ENCODE results near the gene LIPA. TPM values are rescaled to one million over a fixed set of nuclear protein-coding genes. Genes with fewer than 3 reads are reported as not detected.

Gene LIPA
- polyA plus RNA-seq, 4 donors: 68.1 to 227 (median 99.4) TPM

DNA sequence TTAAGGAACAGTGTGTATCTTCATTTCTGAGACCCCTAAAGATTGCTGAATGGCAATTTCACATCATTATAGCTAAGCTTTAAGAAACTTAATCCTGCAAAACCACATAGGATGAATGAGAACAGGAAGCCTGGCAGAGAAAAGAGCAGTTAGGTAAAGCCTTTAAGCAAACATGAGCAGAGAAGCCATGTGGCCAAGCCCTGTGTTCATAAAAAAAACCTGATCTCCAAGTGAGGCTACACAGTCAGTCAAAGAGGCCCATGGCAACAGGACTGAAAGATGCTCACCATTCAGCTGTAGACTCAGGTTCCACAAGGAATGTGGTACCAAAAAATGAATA, 9.3 kb downstream of the LIPA start:
- Histone ChIP-seq H3K27me3 (ENCODE audit: control insufficient read depth in 3 of 3, insufficient read depth in 3 of 3, low read length in 3 of 3) (no peaks in the 10 kb centered on the region), H3K4me1 (ENCODE audit: control insufficient read depth in 3 of 3, insufficient read depth in 2 of 3, low read depth in 1 of 3, low read length in 2 of 3) (peaks cover 2 to 14% (median 5%) of the 10 kb centered on the region in 3 donors), H3K27ac (ENCODE audit: low read depth in 1 of 3, low read length in 2 of 3) (no peak overlapping the region), H3K4me3 (ENCODE audit: low read depth in 1 of 3, low read length in 3 of 3) (no peak overlapping the region), H3K9me3 (ENCODE audit: control insufficient read depth in 2 of 2, insufficient read depth in 1 of 2, low read depth in 1 of 2, low read length in 1 of 2) (no peaks in the 10 kb centered on the region), H3K36me3 (ENCODE audit: control insufficient read depth in 3 of 3, insufficient read depth in 2 of 3, low read depth in 1 of 3, low read length in 3 of 3) (peaks cover 0 to 22% (median 10%) of the 10 kb centered on the region in 3 donors)
- peak in 1 of 2 donors; percentile 14 for DNase-seq
- FAIRE-seq: no peak

DNA sequence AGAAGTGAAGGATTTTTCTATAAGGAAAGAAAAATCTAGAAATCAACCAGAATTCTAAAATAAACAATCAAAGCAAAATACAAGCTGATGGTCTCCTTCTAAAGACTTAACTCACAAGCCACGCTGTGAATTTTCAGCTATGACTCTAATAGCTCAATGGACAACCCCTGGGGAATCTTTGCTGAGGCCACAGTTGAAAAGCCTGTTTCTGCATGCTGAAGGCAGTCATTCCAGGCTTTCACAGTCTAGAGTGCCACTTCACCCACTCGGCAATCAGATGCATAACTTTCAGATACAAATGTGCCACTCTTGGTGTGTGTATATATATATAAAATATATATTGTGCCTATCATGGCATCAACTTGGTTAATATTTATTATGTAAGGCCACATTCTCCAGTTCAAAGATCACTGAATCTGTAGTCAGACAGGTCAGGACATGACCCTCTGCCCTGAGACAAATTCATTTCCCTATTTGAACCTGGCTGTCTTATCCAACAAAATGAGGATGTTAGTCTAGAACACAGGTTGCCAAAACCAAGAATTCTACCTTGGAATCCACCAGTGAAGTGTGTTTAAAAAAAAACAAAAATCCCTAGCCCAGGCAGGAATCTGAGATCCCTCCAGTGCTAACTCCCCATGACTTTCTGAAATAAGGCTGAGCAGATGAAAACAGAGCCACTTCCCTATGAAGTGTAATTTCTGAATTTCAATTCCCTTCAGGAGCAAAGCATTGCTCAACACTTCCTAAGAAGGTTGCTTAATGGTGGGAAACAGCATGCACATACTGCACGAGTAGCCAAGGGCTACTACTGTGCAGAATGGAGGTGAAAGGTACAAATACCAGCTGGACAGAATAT, 9.9 kb downstream of the LIPA start:
- peak in 1 of 2 donors; percentile 77 for DNase-seq
- no peak for FAIRE-seq
- peak overlapping the region in 1 of 3 donors; percentile 71 for H3K27ac ChIP-seq (ENCODE audit: low read depth in 1 of 3, low read length in 2 of 3)

DNA sequence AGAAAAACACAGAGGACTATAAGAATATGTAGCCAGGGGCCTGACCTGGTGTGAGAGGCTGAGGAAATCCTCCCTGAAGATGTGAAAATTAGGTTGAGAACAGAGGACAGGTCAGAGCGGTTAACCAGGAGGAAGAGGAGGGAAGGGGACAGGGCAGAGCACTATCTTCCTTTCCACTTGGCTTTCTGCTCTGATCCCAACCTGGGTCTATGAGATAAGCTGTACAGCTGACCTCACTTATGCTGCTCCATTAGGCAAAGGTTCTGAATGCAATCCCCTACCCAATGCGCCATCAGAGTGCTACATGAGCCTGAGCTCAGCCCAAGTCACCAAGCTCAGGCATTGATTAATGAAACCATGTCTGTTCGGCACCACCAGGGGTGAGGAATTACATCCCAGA, 10.5 kb downstream of the LIPA start:
- peaks cover 2 to 14% (median 5%) of the 10 kb centered on the region in 3 donors for H3K4me1 ChIP-seq (ENCODE audit: control insufficient read depth in 3 of 3, insufficient read depth in 2 of 3, low read depth in 1 of 3, low read length in 2 of 3)
- FAIRE-seq (no peak), DNase-seq (no peak)
- no peaks in the 10 kb centered on the region for H3K9me3 ChIP-seq (ENCODE audit: control insufficient read depth in 2 of 2, insufficient read depth in 1 of 2, low read depth in 1 of 2, low read length in 1 of 2)
- 90 to 97% (median 90%) methylated on average over 3 of the region's 3 CpGs for WGBS, 3 donors
- no peaks in the 10 kb centered on the region for H3K27me3 ChIP-seq (ENCODE audit: control insufficient read depth in 3 of 3, insufficient read depth in 3 of 3, low read length in 3 of 3)
- H3K4me3 ChIP-seq (ENCODE audit: low read depth in 1 of 3, low read length in 3 of 3): no peak overlapping the region
- H3K36me3 ChIP-seq (ENCODE audit: control insufficient read depth in 3 of 3, insufficient read depth in 2 of 3, low read depth in 1 of 3, low read length in 3 of 3): peaks cover 0 to 20% (median 10%) of the 10 kb centered on the region in 3 donors
- peak overlapping the region in 1 of 3 donors; percentile 2 for H3K27ac ChIP-seq (ENCODE audit: low read depth in 1 of 3, low read length in 2 of 3)

More for the DNA sequence above, 9.9 kb downstream of the LIPA start:
- H3K4me3 ChIP-seq (ENCODE audit: low read depth in 1 of 3, low read length in 3 of 3): no peak overlapping the region
- H3K36me3 ChIP-seq (ENCODE audit: control insufficient read depth in 3 of 3, insufficient read depth in 2 of 3, low read depth in 1 of 3, low read length in 3 of 3): peaks cover 0 to 20% (median 10%) of the 10 kb centered on the region in 3 donors
- no peaks in the 10 kb centered on the region for H3K9me3 ChIP-seq (ENCODE audit: control insufficient read depth in 2 of 2, insufficient read depth in 1 of 2, low read depth in 1 of 2, low read length in 1 of 2)
- H3K27me3 ChIP-seq (ENCODE audit: control insufficient read depth in 3 of 3, insufficient read depth in 3 of 3, low read length in 3 of 3): no peaks in the 10 kb centered on the region
- peaks cover 2 to 14% (median 5%) of the 10 kb centered on the region in 3 donors for H3K4me1 ChIP-seq (ENCODE audit: control insufficient read depth in 3 of 3, insufficient read depth in 2 of 3, low read depth in 1 of 3, low read length in 2 of 3)
- 43 to 61% (median 46%) methylated on average over 3 of the region's 3 CpGs for WGBS, 3 donors

DNA sequence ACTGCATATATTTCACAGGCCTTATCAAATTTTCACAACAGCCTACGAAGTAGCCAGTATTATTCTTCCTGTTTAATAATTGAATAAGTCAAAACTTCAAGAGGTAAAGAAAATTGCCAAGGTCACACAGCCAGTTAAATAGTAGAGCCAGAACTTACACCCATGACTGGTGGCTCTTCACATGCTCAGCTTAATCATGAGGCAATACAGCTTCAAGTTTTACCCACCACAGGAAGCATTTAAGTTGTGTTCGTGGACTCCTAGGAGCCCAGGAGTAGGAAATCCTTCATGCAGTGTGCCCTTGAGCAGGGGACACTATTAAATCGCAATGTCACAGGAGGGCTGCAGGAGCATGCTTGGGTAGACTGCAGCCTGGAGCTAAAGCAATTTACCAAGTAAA, 11.1 kb downstream of the LIPA start:
- peaks cover 0 to 21% (median 6%) of the 10 kb centered on the region in 3 donors for H3K36me3 ChIP-seq (ENCODE audit: control insufficient read depth in 3 of 3, insufficient read depth in 2 of 3, low read depth in 1 of 3, low read length in 3 of 3)
- DNase-seq (no peak), FAIRE-seq (no peak)
- H3K4me1 ChIP-seq (ENCODE audit: control insufficient read depth in 3 of 3, insufficient read depth in 2 of 3, low read depth in 1 of 3, low read length in 2 of 3): peaks cover 2 to 14% (median 5%) of the 10 kb centered on the region in 3 donors
- no peaks in the 10 kb centered on the region for H3K9me3 ChIP-seq (ENCODE audit: control insufficient read depth in 2 of 2, insufficient read depth in 1 of 2, low read depth in 1 of 2, low read length in 1 of 2)
- whole genome bisulfite sequencing, 3 donors: 87 to 93% (median 91%) methylated on average over 3 of the region's 3 CpGs
- H3K27me3 ChIP-seq (ENCODE audit: control insufficient read depth in 3 of 3, insufficient read depth in 3 of 3, low read length in 3 of 3): no peaks in the 10 kb centered on the region
- no peak overlapping the region for H3K27ac ChIP-seq (ENCODE audit: low read depth in 1 of 3, low read length in 2 of 3)
- H3K4me3 ChIP-seq (ENCODE audit: low read depth in 1 of 3, low read length in 3 of 3): no peak overlapping the region

GRCh38 chr10:89238956-89239644, 12.5 kb downstream of the LIPA start:
- no peaks in the 10 kb centered on the region for H3K9me3 ChIP-seq (ENCODE audit: control insufficient read depth in 2 of 2, insufficient read depth in 1 of 2, low read depth in 1 of 2, low read length in 1 of 2)
- FAIRE-seq (no peak), DNase-seq (no peak)
- peaks cover 2 to 14% (median 5%) of the 10 kb centered on the region in 3 donors for H3K4me1 ChIP-seq (ENCODE audit: control insufficient read depth in 3 of 3, insufficient read depth in 2 of 3, low read depth in 1 of 3, low read length in 2 of 3)
- H3K27ac ChIP-seq (ENCODE audit: low read depth in 1 of 3, low read length in 2 of 3): no peak overlapping the region
- 78 to 83% (median 80%) methylated on average over 5 of the region's 5 CpGs for WGBS, 3 donors
- H3K27me3 ChIP-seq (ENCODE audit: control insufficient read depth in 3 of 3, insufficient read depth in 3 of 3, low read length in 3 of 3): no peaks in the 10 kb centered on the region
- no peak overlapping the region for H3K4me3 ChIP-seq (ENCODE audit: low read depth in 1 of 3, low read length in 3 of 3)
- H3K36me3 ChIP-seq (ENCODE audit: control insufficient read depth in 3 of 3, insufficient read depth in 2 of 3, low read depth in 1 of 3, low read length in 3 of 3): peaks cover 0 to 32% (median 8%) of the 10 kb centered on the region in 3 donors

DNA sequence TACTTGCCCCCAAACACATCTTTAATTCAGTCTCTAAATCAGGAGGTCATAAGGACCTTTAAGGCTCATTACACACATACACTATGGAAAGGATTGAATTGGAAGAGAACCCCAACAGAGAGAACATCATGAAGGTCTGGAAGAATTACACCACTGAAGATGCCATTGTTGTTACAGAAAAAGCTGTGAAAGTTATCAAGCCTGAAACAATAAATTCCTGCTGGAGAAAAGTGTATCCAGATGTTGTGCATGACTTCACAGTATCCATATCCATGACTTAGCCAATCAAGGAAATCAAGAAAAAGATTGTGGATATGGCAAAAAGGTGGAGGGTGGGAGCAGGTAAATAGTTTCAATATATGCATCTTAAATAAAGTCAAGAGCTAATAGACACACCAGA, 13.7 kb downstream of the LIPA start:
- H3K4me1 ChIP-seq (ENCODE audit: control insufficient read depth in 3 of 3, insufficient read depth in 2 of 3, low read depth in 1 of 3, low read length in 2 of 3): peaks cover 2 to 13% (median 5%) of the 10 kb centered on the region in 3 donors
- FAIRE-seq (no peak), DNase-seq (no peak)
- no peak overlapping the region for H3K27ac ChIP-seq (ENCODE audit: low read depth in 1 of 3, low read length in 2 of 3)
- H3K27me3 ChIP-seq (ENCODE audit: control insufficient read depth in 3 of 3, insufficient read depth in 3 of 3, low read length in 3 of 3): no peaks in the 10 kb centered on the region
- H3K9me3 ChIP-seq (ENCODE audit: control insufficient read depth in 2 of 2, insufficient read depth in 1 of 2, low read depth in 1 of 2, low read length in 1 of 2): no peaks in the 10 kb centered on the region
- no peak overlapping the region for H3K4me3 ChIP-seq (ENCODE audit: low read depth in 1 of 3, low read length in 3 of 3)
- peaks cover 0 to 37% (median 12%) of the 10 kb centered on the region in 3 donors for H3K36me3 ChIP-seq (ENCODE audit: control insufficient read depth in 3 of 3, insufficient read depth in 2 of 3, low read depth in 1 of 3, low read length in 3 of 3)

DNA sequence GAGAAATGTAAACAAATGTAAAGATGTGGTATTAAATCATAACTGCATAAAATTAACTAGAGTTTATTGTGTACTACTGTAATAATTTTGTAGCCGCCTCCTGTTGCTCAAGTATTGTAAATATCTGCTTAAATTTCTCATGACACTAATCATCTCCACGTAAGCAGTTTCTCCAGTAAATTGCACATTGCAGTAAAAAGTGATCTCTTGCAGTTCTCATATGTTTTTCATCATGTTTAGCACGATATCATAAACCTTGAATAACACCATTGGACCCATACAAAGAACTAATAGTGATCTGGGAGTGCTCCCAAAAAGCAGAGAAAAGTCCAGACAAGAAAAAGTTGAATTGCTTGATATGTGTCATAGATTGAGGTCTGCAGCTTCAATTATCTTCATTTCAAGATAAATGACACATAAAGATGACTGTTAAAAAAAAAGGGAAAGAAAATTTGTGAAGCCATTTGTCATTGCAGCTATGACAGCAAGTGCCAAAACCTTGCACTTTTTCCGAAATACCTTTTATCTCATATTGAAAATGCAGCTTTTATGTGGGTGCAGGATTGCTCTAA, 15.3 kb downstream of the LIPA start:
- DNase-seq (no peak), FAIRE-seq (no peak)
- Histone ChIP-seq H3K9me3 (ENCODE audit: control insufficient read depth in 2 of 2, insufficient read depth in 1 of 2, low read depth in 1 of 2, low read length in 1 of 2) (no peaks in the 10 kb centered on the region), H3K36me3 (ENCODE audit: control insufficient read depth in 3 of 3, insufficient read depth in 2 of 3, low read depth in 1 of 3, low read length in 3 of 3) (peaks cover 0 to 43% (median 12%) of the 10 kb centered on the region in 3 donors), H3K4me3 (ENCODE audit: low read depth in 1 of 3, low read length in 3 of 3) (no peak overlapping the region), H3K27ac (ENCODE audit: low read depth in 1 of 3, low read length in 2 of 3) (no peak overlapping the region), H3K27me3 (ENCODE audit: control insufficient read depth in 3 of 3, insufficient read depth in 3 of 3, low read length in 3 of 3) (no peaks in the 10 kb centered on the region), H3K4me1 (ENCODE audit: control insufficient read depth in 3 of 3, insufficient read depth in 2 of 3, low read depth in 1 of 3, low read length in 2 of 3) (peaks cover 0 to 7% (median 2%) of the 10 kb centered on the region in 3 donors)
- WGBS, 3 donors: 82 to 94% (median 92%) methylated on average over 4 of the region's 4 CpGs

- Histone ChIP-seq H3K36me3 (ENCODE audit: control insufficient read depth in 3 of 3, insufficient read depth in 2 of 3, low read depth in 1 of 3, low read length in 3 of 3) (peaks cover 0 to 44% (median 13%) of the 10 kb centered on the region in 3 donors), H3K27me3 (ENCODE audit: control insufficient read depth in 3 of 3, insufficient read depth in 3 of 3, low read length in 3 of 3) (no peaks in the 10 kb centered on the region), H3K27ac (ENCODE audit: low read depth in 1 of 3, low read length in 2 of 3) (peak overlapping the region in 1 of 3 donors; percentile 5), H3K4me3 (ENCODE audit: low read depth in 1 of 3, low read length in 3 of 3) (no peak overlapping the region), H3K9me3 (ENCODE audit: control insufficient read depth in 2 of 2, insufficient read depth in 1 of 2, low read depth in 1 of 2, low read length in 1 of 2) (no peaks in the 10 kb centered on the region), H3K4me1 (ENCODE audit: control insufficient read depth in 3 of 3, insufficient read depth in 2 of 3, low read depth in 1 of 3, low read length in 2 of 3) (peaks cover 0 to 2% (median 0%) of the 10 kb centered on the region in 3 donors)
- 88 to 91% (median 90%) methylated on average over 12 of the region's 12 CpGs for WGBS, 3 donors
- FAIRE-seq (no peak), DNase-seq (no peak)
Observed at GRCh38 chr10:89235073-89235798, 16.3 kb downstream of the LIPA start.

Measured in small intestine (tissue), 7 donors.